PC-3 (cell line): ENCODE measurements around the gene EXTL2.

ENCODE experiments used
- CTCF ChIP-seq: fragments of 300-600 bp; sonication (generic); conservative IDR thresholded peaks from 2 replicates; pipeline ENCODE4 v1.5.1; 2017; ENCODE audit warnings: antibody characterized with exemption, low read depth, mild to moderate bottlenecking, low read length
- EZH2 ChIP-seq: fragments of 300-600 bp; sonication (generic); IDR thresholded peaks from one replicate; pipeline ENCODE4 v1.6.1; 2017; ENCODE audit warnings: antibody characterized with exemption, mild to moderate bottlenecking, low read length; ENCODE audit not compliant: unreplicated experiment
- EZH2phosphoT487 ChIP-seq: fragments of 300-600 bp; sonication (generic); IDR thresholded peaks from 2 replicates; pipeline ENCODE4 v1.6.1; 2018; ENCODE audit warnings: mild to moderate bottlenecking, antibody characterized with exemption, low read length, borderline replicate concordance

GRCh38 chr1:100879422-100879821, 15.2 kb downstream of the EXTL2 start:
- TF ChIP-seq CTCF = no peak
- no peak for TF ChIP-seq EZH2phosphoT487
- TF ChIP-seq EZH2 = no peak
